GM10266 (cell line): Measurements from ENCODE around the gene HYOU1.

Experiments
- DNase-seq: peaks from one replicate; pipeline ENCODE4 v3.0.0; 2012; ENCODE audit errors: extremely low spot score
- TF ChIP-seq, protein P1 (sequence below): IDR thresholded peaks from 2 replicates; pipeline ENCODE4 v1.5.1; 2012; ENCODE audit warnings: mild to moderate bottlenecking, low read depth; ENCODE audit not compliant: control insufficient read depth, insufficient read depth; ENCODE audit errors: missing control alignments

The HYOU1 gene

DNA sequence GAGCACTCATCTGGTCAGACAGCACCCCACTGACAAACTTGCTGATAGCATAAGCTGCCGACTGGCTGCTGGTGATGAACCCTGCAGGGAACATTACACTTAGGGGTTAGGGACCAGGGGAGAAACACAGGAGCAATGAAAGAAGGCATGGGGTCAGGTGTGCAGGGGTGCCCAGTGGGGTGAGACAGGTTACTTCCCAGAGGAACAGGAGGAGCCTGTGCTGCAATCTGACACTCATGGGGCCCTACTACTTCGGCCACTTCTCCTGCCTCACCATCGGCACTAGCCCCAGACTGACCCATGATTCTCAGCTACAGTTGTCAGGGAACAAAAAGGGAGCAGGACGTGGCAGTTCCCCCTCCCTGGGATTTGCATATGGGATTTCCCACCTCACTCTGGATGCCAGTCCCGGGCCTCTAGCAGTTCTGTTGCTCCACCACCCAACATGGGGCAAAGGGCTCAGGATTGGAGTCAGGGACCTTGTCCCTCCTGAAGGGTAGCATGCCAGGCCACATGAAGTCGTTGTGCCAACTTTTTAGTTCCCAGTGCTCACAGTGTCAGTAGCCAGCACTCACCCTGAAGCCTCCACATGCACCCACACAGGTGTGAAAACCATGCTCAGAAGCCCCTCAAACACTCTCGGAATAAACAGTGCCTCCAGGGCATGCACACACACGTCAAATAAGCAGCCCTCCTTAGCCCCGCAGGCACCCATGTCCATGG, 28.5 kb downstream of the HYOU1 start:
- DNase-seq = no peak
- TF ChIP-seq, protein P1, sequence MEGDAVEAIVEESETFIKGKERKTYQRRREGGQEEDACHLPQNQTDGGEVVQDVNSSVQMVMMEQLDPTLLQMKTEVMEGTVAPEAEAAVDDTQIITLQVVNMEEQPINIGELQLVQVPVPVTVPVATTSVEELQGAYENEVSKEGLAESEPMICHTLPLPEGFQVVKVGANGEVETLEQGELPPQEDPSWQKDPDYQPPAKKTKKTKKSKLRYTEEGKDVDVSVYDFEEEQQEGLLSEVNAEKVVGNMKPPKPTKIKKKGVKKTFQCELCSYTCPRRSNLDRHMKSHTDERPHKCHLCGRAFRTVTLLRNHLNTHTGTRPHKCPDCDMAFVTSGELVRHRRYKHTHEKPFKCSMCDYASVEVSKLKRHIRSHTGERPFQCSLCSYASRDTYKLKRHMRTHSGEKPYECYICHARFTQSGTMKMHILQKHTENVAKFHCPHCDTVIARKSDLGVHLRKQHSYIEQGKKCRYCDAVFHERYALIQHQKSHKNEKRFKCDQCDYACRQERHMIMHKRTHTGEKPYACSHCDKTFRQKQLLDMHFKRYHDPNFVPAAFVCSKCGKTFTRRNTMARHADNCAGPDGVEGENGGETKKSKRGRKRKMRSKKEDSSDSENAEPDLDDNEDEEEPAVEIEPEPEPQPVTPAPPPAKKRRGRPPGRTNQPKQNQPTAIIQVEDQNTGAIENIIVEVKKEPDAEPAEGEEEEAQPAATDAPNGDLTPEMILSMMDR = no peak

DNA sequence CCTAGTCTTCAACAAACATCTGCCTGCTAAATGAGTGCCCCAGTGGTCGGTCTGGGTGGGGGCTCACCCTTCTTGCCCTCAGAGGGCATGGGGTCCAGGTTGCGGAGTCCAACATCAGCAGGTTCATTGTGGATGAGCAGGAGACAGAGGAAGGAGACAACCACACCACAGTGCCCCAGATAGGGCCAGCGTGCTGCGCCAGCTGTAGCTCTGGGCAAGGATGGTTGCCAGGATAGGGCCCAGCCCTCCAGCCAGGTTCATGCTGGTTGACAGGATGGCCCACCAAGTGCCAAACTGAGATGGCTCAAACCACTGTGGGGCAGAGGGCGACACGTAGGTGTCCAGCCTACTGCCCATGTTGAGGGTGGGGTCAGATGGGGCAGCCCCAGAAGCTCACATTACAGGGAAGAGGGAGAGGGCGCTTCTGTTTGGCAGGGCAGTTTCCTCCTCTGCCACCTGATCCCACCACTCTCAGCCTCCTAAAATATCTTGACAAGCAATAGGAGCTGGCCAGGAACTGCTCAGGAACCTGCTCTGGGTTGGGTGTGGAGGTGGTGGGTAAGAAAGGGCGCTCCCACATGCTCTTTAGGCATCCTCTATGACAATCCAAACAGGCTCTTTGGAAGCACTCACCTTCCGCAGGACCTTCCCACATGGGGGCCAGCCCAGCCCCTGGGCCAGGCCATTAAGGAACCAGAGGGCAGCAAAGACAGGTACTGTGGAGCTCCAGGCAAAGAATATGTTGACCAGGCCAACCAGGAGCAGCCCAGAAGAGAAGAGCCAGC, 29.3 kb downstream of the HYOU1 start:
- DNase-seq = peak; percentile 1
- TF ChIP-seq, protein P1 = no peak

DNA sequence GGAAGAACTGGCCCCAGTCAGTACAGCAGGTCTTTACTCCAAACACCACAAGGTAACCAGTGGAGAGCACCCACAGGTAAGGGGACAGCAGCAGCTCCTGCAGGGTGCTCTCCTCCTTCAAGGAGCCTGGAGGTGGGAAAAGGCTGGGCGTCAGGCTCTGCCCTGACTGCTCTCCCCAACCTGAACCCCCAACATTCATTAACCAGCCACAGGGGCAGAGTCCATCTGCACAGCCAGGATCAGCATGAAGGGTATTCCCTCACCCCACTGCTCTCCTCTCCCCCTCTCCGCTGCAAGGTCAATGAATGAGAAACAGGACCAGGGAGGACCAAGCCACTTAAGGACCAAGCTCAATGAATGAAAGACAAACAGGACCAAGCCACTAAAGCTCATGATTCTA, 30.0 kb downstream of the HYOU1 start:
- TF ChIP-seq, protein P1 = no peak
- DNase-seq = peak; percentile 3

DNA sequence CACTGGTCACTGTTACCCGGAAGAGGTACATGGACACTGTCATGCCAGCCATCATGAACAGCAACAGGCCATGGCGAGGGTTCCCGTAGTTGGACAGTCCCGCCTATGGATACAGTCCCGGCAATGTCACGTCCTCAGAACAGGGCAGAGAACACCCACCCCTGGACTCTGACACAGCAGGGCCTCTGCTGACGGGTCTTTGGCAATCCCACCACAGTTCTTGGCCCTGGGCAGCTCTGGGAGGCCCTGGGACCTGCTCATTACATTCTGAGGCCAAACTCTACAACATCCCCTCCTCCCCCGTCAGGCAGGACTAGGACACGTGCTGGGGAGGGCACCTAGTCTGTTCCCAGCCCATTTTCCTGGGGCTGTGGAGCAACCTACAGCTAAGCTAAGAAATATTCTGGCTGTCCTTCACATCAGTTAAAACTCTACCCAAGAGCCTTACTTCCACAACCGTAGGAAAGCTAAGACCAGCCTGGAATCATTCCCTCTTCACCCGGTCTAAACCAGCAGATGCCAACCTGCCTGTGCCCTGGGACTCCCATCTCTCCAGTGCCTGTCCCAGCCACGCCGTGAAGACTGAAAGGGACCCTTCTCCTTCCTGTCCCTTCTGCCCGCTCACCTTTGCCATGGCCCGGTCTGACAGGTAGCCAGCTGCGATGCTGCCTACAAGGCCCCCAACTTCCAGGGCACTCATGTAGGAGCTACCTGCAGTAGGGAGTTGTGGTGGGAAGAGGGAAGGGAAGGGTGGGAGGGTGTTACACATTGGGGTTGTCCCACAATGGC, 30.8 kb downstream of the HYOU1 start:
- DNase-seq = no peak
- TF ChIP-seq, protein P1 = no peak

DNA sequence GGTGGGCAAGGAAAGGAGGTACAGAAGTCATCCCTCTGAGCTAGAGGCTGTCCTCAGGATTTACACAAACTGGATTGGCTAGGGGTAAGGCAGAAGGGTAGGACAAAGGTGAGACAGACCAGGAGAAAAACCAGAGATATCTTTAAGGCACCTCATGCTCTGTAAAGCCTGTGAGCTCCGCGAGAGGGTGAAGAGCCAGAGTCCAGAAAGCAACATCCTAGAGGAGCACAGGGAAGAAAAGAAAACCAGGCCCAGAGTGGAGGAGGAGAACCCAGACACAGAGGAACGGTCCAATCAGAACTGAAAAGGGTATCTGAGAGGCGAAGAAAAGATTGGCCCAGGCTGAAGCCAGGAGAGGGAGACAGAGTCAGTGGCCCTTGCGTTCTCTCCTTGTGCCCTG, 31.5 kb downstream of the HYOU1 start:
- TF ChIP-seq, protein P1 = no peak
- no peak for DNase-seq

DNA sequence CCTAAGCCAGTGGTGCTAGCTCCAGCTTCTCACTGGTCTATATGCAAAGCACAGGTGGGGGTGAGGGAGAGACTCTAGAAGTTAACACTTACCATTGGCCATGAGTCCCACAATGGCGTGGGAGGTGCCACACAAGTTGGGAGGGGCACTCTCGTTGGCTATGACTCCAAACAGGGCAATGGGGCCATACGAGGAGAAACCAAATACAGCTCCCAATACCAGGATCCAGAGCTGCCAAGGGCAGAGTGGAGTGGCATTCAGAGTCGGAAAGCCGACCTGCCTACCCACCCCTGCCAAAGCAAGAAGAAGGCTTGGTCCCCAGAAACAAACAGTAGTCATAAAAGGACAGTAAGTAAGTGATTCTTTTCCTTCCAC, 31.9 kb downstream of the HYOU1 start:
- TF ChIP-seq, protein P1 = no peak
- DNase-seq = no peak
